Bronchial epithelial cell (primary cell): ENCODE data around the gene SMURF2. TPM values are rescaled to one million over a fixed set of nuclear protein-coding genes. Genes with fewer than 3 reads are reported as not detected.
"Not testable (repeated sequence)": the region's sequence is repeated elsewhere in the genome, so short reads cannot be mapped to it uniquely, and the experiment has no call there.

Source experiments
- DNase-seq: peaks from one replicate; pipeline ENCODE4 v3.0.0-alpha.2; 2010; ENCODE audit warnings: low read depth
- FAIRE-seq: peaks from 2 replicates; lab custom pipeline; 2011; peaks lifted over from hg19 to GRCh38; lab: Jason Lieb, UNC
- H3K27me3 ChIP-seq: 2 replicates; pipeline ENCODE4 v1.5.1; 2011; ENCODE audit warnings: low read length; ENCODE audit not compliant: control insufficient read depth, insufficient read depth
- H3K36me3 ChIP-seq: 2 replicates; pipeline ENCODE4 v1.5.1; 2011; ENCODE audit warnings: low read length; ENCODE audit not compliant: control insufficient read depth, insufficient read depth
- H3K4me3 ChIP-seq: 2 replicates; pipeline ENCODE4 v1.5.1; 2011; ENCODE audit warnings: mild to moderate bottlenecking, low read depth, low read length, control low read depth
- total RNA-seq: library from RNA; depleted of rRNA; stranded (reverse); fragments of >200 nt; gene quantifications from 2 replicates; pipeline ENCODE4 v1.2.1, GENCODE V29; 2014
- TF ChIP-seq, protein P1 (sequence below): IDR thresholded peaks from 2 replicates; pipeline ENCODE4 v1.5.1; 2011; ENCODE audit warnings: mild to moderate bottlenecking, moderate library complexity, low read length, control low read depth, inconsistent platforms; ENCODE audit not compliant: insufficient read depth, severe bottlenecking

Gene SMURF2
- total RNA-seq, 1 donor from 2014 or later, result 52.4 TPM

DNA sequence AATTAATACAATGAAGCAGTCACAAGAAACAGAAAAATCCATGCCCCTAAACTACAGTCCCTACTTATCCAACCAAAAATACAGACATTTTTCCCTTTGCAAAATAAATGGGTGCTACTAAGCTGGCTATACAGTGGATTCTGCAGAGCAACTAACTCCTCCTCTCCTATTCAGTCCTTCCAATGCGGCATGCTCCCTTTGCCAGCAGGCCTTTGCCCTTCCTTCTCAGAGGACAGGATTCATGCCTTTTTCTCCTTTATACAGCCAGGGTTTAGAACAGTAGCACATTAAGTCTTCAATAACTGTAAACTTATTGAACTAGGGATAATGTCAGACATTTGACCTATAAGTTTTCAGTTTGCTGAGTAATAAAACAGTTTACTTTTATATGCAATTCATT is 70.2 kb downstream of the SMURF2 start:
- Histone ChIP-seq H3K4me3 (no peak overlapping the region), H3K27me3 (no peaks in the 10 kb centered on the region), H3K36me3 (no peaks in the 10 kb centered on the region)
- DNase-seq, result no peak
- FAIRE-seq, result no peak
- TF ChIP-seq, protein P1, sequence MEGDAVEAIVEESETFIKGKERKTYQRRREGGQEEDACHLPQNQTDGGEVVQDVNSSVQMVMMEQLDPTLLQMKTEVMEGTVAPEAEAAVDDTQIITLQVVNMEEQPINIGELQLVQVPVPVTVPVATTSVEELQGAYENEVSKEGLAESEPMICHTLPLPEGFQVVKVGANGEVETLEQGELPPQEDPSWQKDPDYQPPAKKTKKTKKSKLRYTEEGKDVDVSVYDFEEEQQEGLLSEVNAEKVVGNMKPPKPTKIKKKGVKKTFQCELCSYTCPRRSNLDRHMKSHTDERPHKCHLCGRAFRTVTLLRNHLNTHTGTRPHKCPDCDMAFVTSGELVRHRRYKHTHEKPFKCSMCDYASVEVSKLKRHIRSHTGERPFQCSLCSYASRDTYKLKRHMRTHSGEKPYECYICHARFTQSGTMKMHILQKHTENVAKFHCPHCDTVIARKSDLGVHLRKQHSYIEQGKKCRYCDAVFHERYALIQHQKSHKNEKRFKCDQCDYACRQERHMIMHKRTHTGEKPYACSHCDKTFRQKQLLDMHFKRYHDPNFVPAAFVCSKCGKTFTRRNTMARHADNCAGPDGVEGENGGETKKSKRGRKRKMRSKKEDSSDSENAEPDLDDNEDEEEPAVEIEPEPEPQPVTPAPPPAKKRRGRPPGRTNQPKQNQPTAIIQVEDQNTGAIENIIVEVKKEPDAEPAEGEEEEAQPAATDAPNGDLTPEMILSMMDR, result no peak

DNA sequence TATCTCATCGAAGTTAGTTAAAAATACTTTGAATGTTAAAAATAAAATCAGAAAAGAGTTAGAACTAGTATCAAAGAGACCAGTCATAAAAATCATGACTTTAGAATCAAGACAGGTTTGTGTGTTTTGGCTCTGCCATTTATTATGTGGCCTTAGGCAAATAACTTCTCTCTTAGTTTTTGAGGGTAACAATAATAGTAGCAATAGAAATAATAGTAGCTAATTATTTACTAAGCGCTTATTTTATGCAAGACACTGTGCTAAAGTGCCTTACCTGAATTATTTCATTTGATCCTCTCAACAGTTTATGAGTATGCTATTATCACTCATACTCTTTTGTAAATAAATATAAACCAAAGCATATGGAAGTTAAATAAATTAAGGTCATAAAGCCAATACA is 77.0 kb downstream of the SMURF2 start:
- no peaks in the 10 kb centered on the region for H3K36me3 ChIP-seq
- H3K27me3 ChIP-seq, result no peaks in the 10 kb centered on the region
- no peak for DNase-seq
- H3K4me3 ChIP-seq, result no peak overlapping the region
- FAIRE-seq, result no peak
- TF ChIP-seq, protein P1, result no peak

DNA sequence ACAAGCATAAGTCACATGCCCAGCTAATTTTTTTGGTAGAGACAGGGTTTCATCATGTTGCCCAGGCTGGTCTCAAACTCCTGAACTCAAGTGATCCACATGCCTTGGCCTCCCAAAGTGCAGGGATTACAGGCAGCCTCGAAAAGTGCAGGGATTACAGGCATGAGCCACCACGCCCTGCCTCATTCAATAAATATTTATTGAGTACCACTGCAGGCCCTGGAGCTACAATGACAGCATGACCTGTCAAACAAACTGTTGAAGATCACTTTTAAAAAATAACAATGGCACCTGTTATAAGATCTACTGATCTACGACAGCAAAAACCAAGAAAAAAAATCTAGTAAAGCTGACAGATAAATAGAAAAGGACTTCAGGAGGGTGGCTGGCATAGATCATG is 79.1 kb downstream of the SMURF2 start:
- DNase-seq (no peak), FAIRE-seq (no peak)
- H3K27me3 ChIP-seq, result no peaks in the 10 kb centered on the region
- no peaks in the 10 kb centered on the region for H3K36me3 ChIP-seq
- no peak overlapping the region for H3K4me3 ChIP-seq
- TF ChIP-seq, protein P1, result no peak

DNA sequence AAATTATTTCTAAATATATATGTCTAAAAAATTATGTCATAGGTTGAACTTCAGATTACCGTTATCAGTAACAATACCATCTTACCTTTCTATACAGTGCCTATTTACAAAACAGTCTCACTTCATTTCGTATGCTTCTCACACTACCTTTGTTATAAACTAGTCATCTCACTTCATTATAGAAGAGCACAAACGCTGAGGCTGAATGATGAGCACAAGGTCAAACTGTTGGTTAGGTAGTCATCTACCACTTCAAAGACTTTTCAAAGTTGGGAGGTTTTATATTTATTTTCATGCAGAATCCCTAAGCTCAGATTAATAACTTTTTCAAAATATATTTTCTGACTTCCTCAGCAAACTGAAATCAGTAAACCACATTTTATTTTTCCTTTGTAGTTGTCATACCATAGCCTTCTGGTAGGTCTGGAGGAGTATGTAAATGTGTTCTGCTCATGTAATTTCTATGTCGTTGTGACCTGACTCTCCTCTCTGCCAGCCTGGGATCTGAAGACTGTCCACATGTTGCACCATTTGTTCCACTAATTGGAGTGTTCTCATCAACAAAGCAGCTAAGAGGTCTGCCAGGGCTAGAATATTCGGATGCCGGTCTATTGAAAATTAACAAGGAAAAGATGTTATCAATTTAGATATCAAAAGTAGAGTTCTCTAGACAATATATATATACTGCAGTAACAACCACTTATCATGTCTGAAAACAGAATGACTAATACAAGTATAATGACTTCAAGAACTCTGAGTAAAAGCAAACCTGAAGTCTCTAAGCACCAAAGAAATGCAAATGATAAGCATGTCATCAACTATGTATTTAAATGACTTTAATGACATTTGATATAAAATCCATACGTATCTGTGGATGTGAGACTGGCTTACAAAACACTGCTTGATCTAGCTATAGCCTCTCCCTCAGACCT is 81.5 kb downstream of the SMURF2 start:
- no peak for FAIRE-seq
- H3K4me3 ChIP-seq, result no peak overlapping the region
- H3K27me3 ChIP-seq, result no peaks in the 10 kb centered on the region
- H3K36me3 ChIP-seq, result no peaks in the 10 kb centered on the region
- DNase-seq, result no peak
- TF ChIP-seq, protein P1, result no peak

DNA sequence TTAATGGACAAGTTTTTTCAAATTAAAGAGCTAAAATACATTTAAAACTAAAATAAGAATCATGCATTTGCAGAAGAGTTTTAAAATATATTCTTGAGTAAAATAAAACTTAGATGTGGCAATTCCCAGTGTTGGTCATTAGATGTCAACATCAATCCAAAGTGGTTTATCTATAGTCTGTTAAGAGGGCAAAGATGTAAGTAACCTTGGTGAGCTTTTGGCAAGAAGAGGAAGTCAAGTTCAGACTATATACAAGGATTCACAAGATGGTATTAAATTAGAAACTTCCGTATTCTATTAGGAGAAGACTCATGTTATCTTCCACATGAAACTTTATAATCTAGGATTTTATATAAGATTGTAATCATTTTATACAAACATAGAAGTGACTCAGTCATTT is 82.2 kb downstream of the SMURF2 start:
- Histone ChIP-seq H3K36me3 (no peaks in the 10 kb centered on the region), H3K27me3 (no peaks in the 10 kb centered on the region), H3K4me3 (no peak overlapping the region)
- TF ChIP-seq, protein P1, result no peak
- FAIRE-seq (no peak), DNase-seq (no peak)

DNA sequence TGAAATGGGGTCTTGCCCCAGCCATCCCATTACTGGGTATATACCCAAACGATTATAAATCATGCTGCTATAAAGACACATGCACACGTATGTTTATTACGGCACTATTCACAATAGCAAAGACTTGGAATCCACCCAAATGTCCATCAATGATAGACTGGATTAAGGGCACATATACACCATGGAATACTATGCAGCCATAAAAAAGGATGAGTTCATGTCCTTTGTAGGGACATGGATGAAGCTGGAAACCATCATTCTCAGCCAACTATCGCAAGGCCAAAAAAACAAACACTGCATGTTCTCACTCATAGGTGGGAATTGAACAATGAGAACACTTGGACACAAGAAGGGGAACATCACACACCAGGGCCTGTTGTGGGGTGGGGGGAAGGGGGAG is 85.1 kb downstream of the SMURF2 start:
- not testable (repeated sequence) for FAIRE-seq, H3K4me3 ChIP-seq, H3K27me3 ChIP-seq, DNase-seq, H3K36me3 ChIP-seq
